Ovary (tissue), 9 donors: Measurements from ENCODE around the gene SKIDA1. TPM values are rescaled to one million over a fixed set of nuclear protein-coding genes. Genes with fewer than 3 reads are reported as not detected.

Source experiments
- microRNA counts: library from miRNA; unstranded; fragments of <30 nt; microRNA quantifications from one replicate; lab custom pipeline; 2016
- microRNA-seq, 3 donors: library from miRNA; unstranded; fragments of <30 nt; microRNA quantifications; one replicate each; pipeline versions ENCODE4 to v1.2.0, GENCODE V29; 2019 to 2020
- polyA plus RNA-seq, 2 donors: library from polyadenylated mRNA; stranded (reverse); fragments of 200-250 nt in 1 of 2; fragments of 350-450 nt in 1 of 2; fragmentation: Illumina TruSeq in 1 of 2; extraction: RNeasy Lipid Tissue Mini Kit (QIAGEN cat#74804) in 1 of 2; gene quantifications; one replicate each; pipeline ENCODE4 v1.2.3, GENCODE V29; 2013 to 2014
- small RNA-seq: library from RNA; depleted of rRNA; stranded (forward); fragments of <200 nt; gene quantifications from one replicate; pipeline ENCODE3, GENCODE V24; 2016
- total RNA-seq, 7 donors: library from RNA; depleted of rRNA in 2 of 7; stranded (reverse); fragments of >200 nt in 2 of 7; fragmentation: NEBNext Ultra II Directional in 3 of 7; extraction: Animal tissue kit (Norgen Biotek cat#: 25700) in 3 of 7; gene quantifications; one replicate each; pipeline versions ENCODE4 v1.1.0 to v1.2.4, GENCODE V29; 2016 to 2023
- donor health status: DM: no; HTN: no; CAD: no; lungs with moderate emphysema.
- donor health status: DM: no; HTN: no; CAD: no.
- donor health status: Bipolar disorder and iron deficiency.
- donor health status: DM: yes; HTN: yes; CAD: no.
- donor health status: DM: no; HTN: no; CAD: no.
- donor health status: DM: yes; HTN: yes; CAD: no.

Gene SKIDA1
- total and polyA plus RNA-seq, 9 donors: 1.1 to 4.2 (median 3.1) TPM

MicroRNAs encoded within 50 kb of the gene (microRNA counts, 767-probe panel; counts per million panel counts)
- microRNA hsa-miR-1915-3p (lab: Ali Mortazavi, UCI): 530 counts per million, percentile 78 among the panel's probes with 10 or more counts

Small RNAs within 50 kb of the gene (microRNA-seq; reads per million reads assigned to microRNA genes)
- gene MIR1915: 0 to 0.36 (median 0.32) reads per million in 3 donors

Small RNAs within 50 kb of the gene (small RNA-seq; reads per million reads assigned to genes)
- gene MIR1915: not detected
- not detected for gene RF00019
- not detected for gene RNU6-306P

Other genes with a start within 250 kb of the SKIDA1 start
- gene MLLT10, start 8.6 kb upstream of the SKIDA1 start, total RNA-seq: 10 to 100 TPM; 32.3 to 55.1 (median 43.7) TPM
- gene MLLT10, start 8.6 kb upstream of the SKIDA1 start, polyA plus RNA-seq: 10 to 100 TPM; 23.6 to 27.4 TPM